Astrocyte (in vitro differentiated cells and primary cell): Measurements from ENCODE around the gene SND1. TPM values are rescaled to one million over a fixed set of nuclear protein-coding genes. Genes with fewer than 3 reads are reported as not detected.

Experiments used
- DNase-seq: peaks from one replicate; pipeline ENCODE4 v3.0.0-alpha.2; 2010; ENCODE audit warnings: low read depth
- FAIRE-seq: peaks from 2 replicates; lab custom pipeline; 2011; peaks lifted over from hg19 to GRCh38; lab: Jason Lieb, UNC
- H2AFZ ChIP-seq: 2 replicates; pipeline ENCODE4 v1.6.0; 2012; ENCODE audit warnings: low read depth, low read length, inconsistent platforms
- H3K27ac ChIP-seq: 2 replicates; pipeline ENCODE4 v1.5.1; 2011; ENCODE audit warnings: low read depth, low read length, inconsistent platforms
- H3K27me3 ChIP-seq: 2 replicates; pipeline ENCODE4 v1.6.0; 2011; ENCODE audit warnings: low read length, inconsistent platforms; ENCODE audit not compliant: insufficient read depth
- H3K36me3 ChIP-seq: 2 replicates; pipeline ENCODE4 v1.5.1; 2011; ENCODE audit warnings: low read length, inconsistent platforms; ENCODE audit not compliant: insufficient read depth
- H3K4me1 ChIP-seq: 2 replicates; pipeline ENCODE4 v1.5.1; 2011; ENCODE audit warnings: low read length, inconsistent platforms; ENCODE audit not compliant: insufficient read depth
- H3K4me2 ChIP-seq: 2 replicates; pipeline ENCODE4 v1.6.0; 2012; ENCODE audit warnings: low read length, inconsistent platforms
- H3K4me3 ChIP-seq: 2 replicates; pipeline ENCODE4 v1.5.1; 2011; ENCODE audit warnings: low read depth, mild to moderate bottlenecking, low read length, inconsistent platforms; ENCODE audit not compliant: insufficient read depth
- H3K79me2 ChIP-seq: 2 replicates; pipeline ENCODE4 v1.6.0; 2012; ENCODE audit warnings: mild to moderate bottlenecking, low read length, inconsistent platforms; ENCODE audit not compliant: insufficient read depth
- H3K9ac ChIP-seq: 2 replicates; pipeline ENCODE4 v1.6.0; 2012; ENCODE audit warnings: mild to moderate bottlenecking, low read length, inconsistent platforms
- H3K9me3 ChIP-seq: 2 replicates; pipeline ENCODE4 v1.5.1; 2012; ENCODE audit warnings: low read depth, mild to moderate bottlenecking, low read length, inconsistent platforms; ENCODE audit not compliant: insufficient read depth
- H4K20me1 ChIP-seq: 2 replicates; pipeline ENCODE4 v1.6.0; 2012; ENCODE audit warnings: low read length, inconsistent platforms; ENCODE audit not compliant: insufficient read depth
- H3K27ac Mint-ChIP-seq: one replicate; pipeline ENCODE4 v1.8.0; 2021; ENCODE audit warnings: mild to moderate bottlenecking, mixed read lengths; ENCODE audit not compliant: unreplicated experiment
- H3K27me3 Mint-ChIP-seq: one replicate; pipeline ENCODE4 v1.8.0; 2021; ENCODE audit warnings: low read depth, mixed read lengths; ENCODE audit not compliant: unreplicated experiment
- H3K36me3 Mint-ChIP-seq: one replicate; pipeline ENCODE4 v1.8.0; 2021; ENCODE audit warnings: low read depth, mixed read lengths; ENCODE audit not compliant: unreplicated experiment
- H3K4me1 Mint-ChIP-seq: one replicate; pipeline ENCODE4 v1.8.0; 2021; ENCODE audit warnings: low read depth, mixed read lengths; ENCODE audit not compliant: unreplicated experiment
- H3K4me3 Mint-ChIP-seq: one replicate; pipeline ENCODE4 v1.8.0; 2021; ENCODE audit warnings: mild to moderate bottlenecking, moderate library complexity, mixed read lengths; ENCODE audit not compliant: unreplicated experiment
- H3K9me3 Mint-ChIP-seq: one replicate; pipeline ENCODE4 v1.8.0; 2021; ENCODE audit warnings: mild to moderate bottlenecking, mixed read lengths; ENCODE audit not compliant: unreplicated experiment
- CTCF ChIP-seq: IDR thresholded peaks from 2 replicates; pipeline ENCODE4 v1.5.1; 2011; ENCODE audit warnings: low read depth, mild to moderate bottlenecking, inconsistent platforms, low read length, moderate library complexity; ENCODE audit not compliant: insufficient read depth
- EZH2 ChIP-seq: IDR thresholded peaks from 2 replicates; pipeline ENCODE4 v1.6.1; 2012; ENCODE audit warnings: mild to moderate bottlenecking, low read length, inconsistent platforms; ENCODE audit not compliant: insufficient read depth
- total RNA-seq: library from RNA; stranded (reverse); gene quantifications from 2 replicates; pipeline ENCODE4 v1.2.1, GENCODE V29; 2021

SND1 gene
- total RNA-seq, 1 donor from 2014 or later: 267 TPM

- Histone ChIP-seq H3K4me1 (peaks cover 10% of the 10 kb centered on the region), H4K20me1 (peaks cover 92% of the 10 kb centered on the region), H3K4me3 (no peak overlapping the region), H3K79me2 (no peaks in the 10 kb centered on the region), H3K4me2 (no peak overlapping the region), H3K9ac (no peak overlapping the region), H2AFZ (no peak overlapping the region), H3K27me3 (no peaks in the 10 kb centered on the region), H3K9me3 (no peaks in the 10 kb centered on the region), H3K36me3 (peaks cover 5% of the 10 kb centered on the region), H3K27ac (no peak overlapping the region)
- Mint-ChIP-seq H3K4me3 (no peak overlapping the region), H3K9me3 (no peaks in the 10 kb centered on the region), H3K36me3 (peaks cover 10% of the 10 kb centered on the region), H3K4me1 (peaks cover 21% of the 10 kb centered on the region), H3K27ac (no peak overlapping the region), H3K27me3 (no peaks in the 10 kb centered on the region)
- FAIRE-seq (no peak), DNase-seq (no peak)
- TF ChIP-seq EZH2: no peak
These were observed 388.2 kb downstream of the SND1 start for GRCh38 chr7:128040205-128040604.

GRCh38 chr7:128041203-128041602 is 389.2 kb downstream of the SND1 start:
- Histone ChIP-seq H3K4me1 (peaks cover 16% of the 10 kb centered on the region), H3K27ac (no peak overlapping the region), H3K4me3 (no peak overlapping the region), H3K9me3 (no peaks in the 10 kb centered on the region), H3K27me3 (no peaks in the 10 kb centered on the region), H3K9ac (no peak overlapping the region), H3K79me2 (no peaks in the 10 kb centered on the region), H2AFZ (no peak overlapping the region), H3K4me2 (peak overlapping the region; percentile 39), H4K20me1 (peaks cover 92% of the 10 kb centered on the region), H3K36me3 (peaks cover 5% of the 10 kb centered on the region)
- TF ChIP-seq CTCF (no peak), EZH2 (no peak)
- H3K4me3 Mint-ChIP-seq: no peak overlapping the region
- peaks cover 3% of the 10 kb centered on the region for H3K36me3 Mint-ChIP-seq
- peaks cover 23% of the 10 kb centered on the region for H3K4me1 Mint-ChIP-seq
- peak; percentile 75 for DNase-seq
- H3K9me3 Mint-ChIP-seq: no peaks in the 10 kb centered on the region
- FAIRE-seq: peak; percentile 23
- no peaks in the 10 kb centered on the region for H3K27me3 Mint-ChIP-seq
- peak overlapping the region; percentile 59 for H3K27ac Mint-ChIP-seq

- no peak overlapping the region for H3K27ac Mint-ChIP-seq
- no peak for DNase-seq
- no peak overlapping the region for H3K27ac ChIP-seq
These were observed 390.0 kb downstream of the SND1 start for GRCh38 chr7:128042012-128042411.

More at GRCh38 chr7:128042012-128042411, 390.0 kb downstream of the SND1 start:
- Histone ChIP-seq H3K9me3 (no peaks in the 10 kb centered on the region), H4K20me1 (peaks cover 88% of the 10 kb centered on the region), H3K79me2 (no peaks in the 10 kb centered on the region), H3K36me3 (peaks cover 5% of the 10 kb centered on the region), H2AFZ (no peak overlapping the region), H3K4me2 (no peak overlapping the region), H3K4me1 (peaks cover 16% of the 10 kb centered on the region), H3K4me3 (no peak overlapping the region), H3K9ac (no peak overlapping the region), H3K27me3 (no peaks in the 10 kb centered on the region)
- TF ChIP-seq CTCF: no peak
- no peak for TF ChIP-seq EZH2
- no peaks in the 10 kb centered on the region for H3K9me3 Mint-ChIP-seq
- peaks cover 3% of the 10 kb centered on the region for H3K36me3 Mint-ChIP-seq
- no peaks in the 10 kb centered on the region for H3K27me3 Mint-ChIP-seq
- H3K4me3 Mint-ChIP-seq: no peak overlapping the region
- no peak for FAIRE-seq
- H3K4me1 Mint-ChIP-seq: peaks cover 18% of the 10 kb centered on the region
